Heart left ventricle (tissue), 16 donors: ENCODE measurements around the gene C19orf38. TPM values are rescaled to one million over a fixed set of nuclear protein-coding genes. Genes with fewer than 3 reads are reported as not detected.

ENCODE experiments used
- ATAC-seq, 4 donors: fragments of 200-7000 bp; cut with Tn5 transposase; one replicate each; pipeline ENCODE4 v1.9.1; 2020 to 2022; ENCODE audit warnings: moderate library complexity in 4 of 4, mild to moderate bottlenecking in 3 of 4, moderate number of reproducible peaks in 1 of 4
- DNase-seq, 5 donors: peaks; one replicate each; pipeline ENCODE4 v3.0.0-alpha.2; 2020
- H3K27ac ChIP-seq, 12 donors: fragments of 200-600 bp; sonication (generic) in 4 of 12; one replicate each; pipeline versions ENCODE4 v1.5.0 to v1.8.0; 2016 to 2022; ENCODE audit warnings: mild to moderate bottlenecking in 2 of 12
- H3K27me3 ChIP-seq, 9 donors: fragments of 200-600 bp; sonication (generic) in 2 of 9; one replicate each; pipeline versions ENCODE4 v1.5.1 to v1.8.0; 2016 to 2022; ENCODE audit warnings: mild to moderate bottlenecking in 3 of 9
- H3K36me3 ChIP-seq, 9 donors: fragments of 200-600 bp; sonication (generic) in 2 of 9; one replicate each; pipeline versions ENCODE4 v1.5.0 to v1.8.0; 2018 to 2022; ENCODE audit warnings: mild to moderate bottlenecking in 2 of 9
- H3K4me1 ChIP-seq, 12 donors: fragments of 200-600 bp; sonication (generic) in 4 of 12; one replicate each; pipeline versions ENCODE4 v1.5.0 to v1.8.0; 2016 to 2022; ENCODE audit warnings: mild to moderate bottlenecking in 3 of 12
- H3K4me3 ChIP-seq, 12 donors: fragments of 200-600 bp; sonication (generic) in 4 of 12; one replicate each; pipeline versions ENCODE4 v1.5.0 to v1.8.0; 2017 to 2022; ENCODE audit warnings: mild to moderate bottlenecking in 9 of 12, moderate library complexity in 4 of 12
- H3K9me3 ChIP-seq, 12 donors: fragments of 200-600 bp; sonication (generic) in 4 of 12; one replicate each; pipeline versions ENCODE4 v1.5.0 to v1.8.0; 2016 to 2022; ENCODE audit warnings: mild to moderate bottlenecking in 1 of 12
- POLR2A ChIP-seq, 2 donors: fragments of 450-650 bp; IDR thresholded peaks; one replicate each; pipeline ENCODE4 v1.6.1; 2017; ENCODE audit warnings: antibody characterized with exemption in 2 of 2, mild to moderate bottlenecking in 2 of 2, moderate library complexity in 2 of 2
- WGBS, 4 donors: extraction: QIAGEN DNeasy Blood & Tissue Kit in 2 of 4; methylation state at CpG; one replicate each; pipeline versions ENCODE4 v1.1.5 to v1.1.7; 2013 to 2018; 5-methylcytosine and 5-hydroxymethylcytosine counted together
- intact Hi-C, 10 donors: fragments of 100-400 bp; cut with DNase I; formaldehyde crosslinking; loops; one replicate each; pipeline versions ENCODE4 v1.11.1 to v1.14.2; 2022
- polyA plus RNA-seq, 2 donors: library from polyadenylated mRNA; stranded (reverse); fragments of 200-250 nt; gene quantifications; one replicate each; pipeline ENCODE4 v1.2.3, GENCODE V29; 2013
- total RNA-seq, 9 donors: library from RNA; depleted of rRNA in 2 of 9; stranded (reverse); fragments of >200 nt in 2 of 9; fragmentation: NEBNext Ultra II Directional in 3 of 9; extraction: Animal tissue kit (Norgen Biotek cat#: 25700) in 3 of 9; gene quantifications; one replicate each; pipeline versions ENCODE4 v1.1.0 to v1.2.4, GENCODE V29; 2016 to 2023
- TF ChIP-seq, protein P1 (sequence below), 12 donors: fragments of 200-600 bp; sonication (generic) in 4 of 12; IDR thresholded peaks; one replicate each; pipeline versions ENCODE4 v1.5.0 to v1.8.0; 2018 to 2022; ENCODE audit warnings: antibody characterized with exemption in 12 of 12, mild to moderate bottlenecking in 5 of 12
- donor health status: ischemic (EF 13 %, LVEDD 7.1; RV severe dilation, severe dysfunction).
- donor health status: healthy with polysubstance abuse.
- donor health status: DM: no; HTN: yes; CAD: no.
- donor health status: DM: no; HTN: no; CAD: no.
- donor health status: ischemic (EF 25% LVEDD 6.9; RV normal size, moderate dysfunction).
- donor health status: ischemic (EF 25% LVEDD 5.7; RV mildly dilated, moderate dysfunction).
- donor health status: healthy.
- donor health status: DM: yes; HTN: yes; CAD: no.
- donor health status: ischemic (EF 35%, LVEDD 5.7; RV mildly dilated, moderate dysfunction).
- donor health status: nonischemic (EF 11% LVEDD 7.7; RV severe dilation, severe dysfunction).
- donor health status: DM: yes; HTN: yes; CAD: no.
- donor health status: PGD.
- donor health status: ischemic (EF 29% LVEDD 5.4; RV normal size, mild dysfunction).
- donor health status: nonischemic (EF 23%, LVEDD 6.1; RV moderate dilation, normal function).

Gene C19orf38
- total and polyA plus RNA-seq, 11 donors, result 0.21 to 6.0 (median 0.86) TPM

GRCh38 chr19:10842788-10843187, 5.4 kb upstream of the C19orf38 start:
- TF ChIP-seq, protein P1, sequence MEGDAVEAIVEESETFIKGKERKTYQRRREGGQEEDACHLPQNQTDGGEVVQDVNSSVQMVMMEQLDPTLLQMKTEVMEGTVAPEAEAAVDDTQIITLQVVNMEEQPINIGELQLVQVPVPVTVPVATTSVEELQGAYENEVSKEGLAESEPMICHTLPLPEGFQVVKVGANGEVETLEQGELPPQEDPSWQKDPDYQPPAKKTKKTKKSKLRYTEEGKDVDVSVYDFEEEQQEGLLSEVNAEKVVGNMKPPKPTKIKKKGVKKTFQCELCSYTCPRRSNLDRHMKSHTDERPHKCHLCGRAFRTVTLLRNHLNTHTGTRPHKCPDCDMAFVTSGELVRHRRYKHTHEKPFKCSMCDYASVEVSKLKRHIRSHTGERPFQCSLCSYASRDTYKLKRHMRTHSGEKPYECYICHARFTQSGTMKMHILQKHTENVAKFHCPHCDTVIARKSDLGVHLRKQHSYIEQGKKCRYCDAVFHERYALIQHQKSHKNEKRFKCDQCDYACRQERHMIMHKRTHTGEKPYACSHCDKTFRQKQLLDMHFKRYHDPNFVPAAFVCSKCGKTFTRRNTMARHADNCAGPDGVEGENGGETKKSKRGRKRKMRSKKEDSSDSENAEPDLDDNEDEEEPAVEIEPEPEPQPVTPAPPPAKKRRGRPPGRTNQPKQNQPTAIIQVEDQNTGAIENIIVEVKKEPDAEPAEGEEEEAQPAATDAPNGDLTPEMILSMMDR (IDR thresholded peaks at IDR 0.05), result no peak
- no peak for TF ChIP-seq POLR2A (IDR thresholded peaks at IDR 0.05)
- Histone ChIP-seq H3K9me3 (peaks cover 0 to 19% (median 7%) of the 10 kb centered on the region in 12 donors), H3K27ac (no peak overlapping the region), H3K27me3 (no peaks in the 10 kb centered on the region), H3K4me1 (peaks cover 0 to 2% (median 0%) of the 10 kb centered on the region in 12 donors), H3K36me3 (no peaks in the 10 kb centered on the region), H3K4me3 (no peak overlapping the region)
- ATAC-seq (no peak), DNase-seq (no peak)
- intact Hi-C loops, result no loop called here
- WGBS, 4 donors, result 83 to 89% (median 85%) methylated on average over 7 of the region's 7 CpGs

- Histone ChIP-seq H3K27me3 (peaks cover 0 to 8% (median 0%) of the 10 kb centered on the region in 9 donors), H3K27ac (no peak overlapping the region), H3K4me1 (peaks cover 0 to 7% (median 0%) of the 10 kb centered on the region in 12 donors), H3K4me3 (no peak overlapping the region), H3K36me3 (no peaks in the 10 kb centered on the region), H3K9me3 (peaks cover 0 to 19% (median 7%) of the 10 kb centered on the region in 12 donors)
- DNase-seq (no peak), ATAC-seq (no peak)
- TF ChIP-seq, protein P1 (IDR thresholded peaks at IDR 0.05), result no peak
- whole genome bisulfite sequencing, 4 donors, result 83 to 88% (median 86%) methylated on average over 2 of the region's 2 CpGs
- intact Hi-C loops, result no loop called here
Observed at GRCh38 chr19:10846500-10847202, 1.6 kb upstream of the C19orf38 start.

DNA sequence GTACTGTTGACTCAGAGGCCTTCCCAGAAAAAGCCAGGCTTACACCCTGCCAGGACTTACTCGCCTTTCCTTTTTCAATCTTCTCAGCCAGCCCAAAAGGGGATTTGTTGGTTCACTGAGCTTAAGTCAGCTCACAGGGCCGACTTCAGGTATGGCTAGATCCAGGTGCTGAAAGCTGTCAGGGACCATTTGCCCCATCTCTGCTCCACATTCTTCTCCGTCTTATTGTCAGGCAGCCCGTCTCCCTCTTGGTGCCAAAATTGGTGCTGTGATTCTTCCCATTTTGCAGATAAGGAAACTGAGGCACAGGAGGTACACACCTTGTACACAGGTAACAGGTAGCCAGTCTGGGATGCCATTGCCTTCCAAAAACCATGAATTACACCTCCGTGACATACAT, 2.4 kb downstream of the C19orf38 start:
- Histone ChIP-seq H3K27ac (no peak overlapping the region), H3K27me3 (peaks cover 0 to 8% (median 0%) of the 10 kb centered on the region in 9 donors), H3K9me3 (peaks cover 0 to 15% (median 7%) of the 10 kb centered on the region in 12 donors), H3K4me3 (no peak overlapping the region), H3K4me1 (peaks cover 0 to 7% (median 0%) of the 10 kb centered on the region in 12 donors), H3K36me3 (no peaks in the 10 kb centered on the region)
- intact Hi-C loops, result no loop called here
- no peak for TF ChIP-seq POLR2A (IDR thresholded peaks at IDR 0.05)
- TF ChIP-seq, protein P1 (IDR thresholded peaks at IDR 0.05), result no peak
- DNase-seq (no peak), ATAC-seq (no peak)
- WGBS, 4 donors, result 91 to 96% (median 93%) methylated on average over 5 of the region's 5 CpGs

GRCh38 chr19:10852098-10852800, 4.0 kb downstream of the C19orf38 start:
- H3K36me3 ChIP-seq, result no peaks in the 10 kb centered on the region
- H3K4me1 ChIP-seq, result peaks cover 0 to 7% (median 0%) of the 10 kb centered on the region in 12 donors
- intact Hi-C loops, result no loop called here
- 77 to 82% (median 80%) methylated on average over 7 of the region's 7 CpGs for WGBS, 4 donors
- no peak overlapping the region for H3K4me3 ChIP-seq
- TF ChIP-seq, protein P1 (IDR thresholded peaks at IDR 0.05), result no peak
- TF ChIP-seq POLR2A (IDR thresholded peaks at IDR 0.05), result no peak
- DNase-seq (peak in 1 of 5 donors; percentile 12), ATAC-seq (no peak)
- peaks cover 0 to 8% (median 0%) of the 10 kb centered on the region in 9 donors for H3K27me3 ChIP-seq
- H3K27ac ChIP-seq, result no peak overlapping the region
- peaks cover 0 to 3% (median 0%) of the 10 kb centered on the region in 12 donors for H3K9me3 ChIP-seq
